Measurements from ENCODE around the gene NEB.

DNA sequence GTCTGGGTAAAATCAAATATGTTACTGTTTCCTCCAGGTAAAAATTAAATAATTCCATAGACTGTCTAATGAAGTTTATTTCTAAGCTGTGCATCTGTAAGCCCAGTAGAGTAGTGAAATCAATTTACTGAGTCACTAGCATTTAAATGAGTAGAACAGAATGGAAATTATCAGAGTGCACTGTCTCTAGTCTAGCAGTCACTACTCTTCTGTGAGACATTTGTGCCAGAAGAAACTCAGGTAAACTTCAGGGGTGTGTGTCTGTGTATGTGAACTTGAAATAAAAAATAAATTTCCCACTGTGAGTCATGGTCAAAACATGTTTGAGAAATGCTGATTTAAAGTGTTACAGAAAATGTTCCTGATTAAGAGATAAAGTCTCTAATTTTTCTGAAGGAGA, 178.2 kb downstream of the NEB start:
- TF ChIP-seq CTCF (IDR thresholded peaks at IDR 0.05; ENCODE audit: low read depth, low read length, poor library complexity, severe bottlenecking) (no peak), EZH2phosphoT487 (IDR thresholded peaks at IDR 0.05; ENCODE audit: borderline replicate concordance, low read length) (no peak)
